Activated CD8-positive, alpha-beta memory T cell treated with anti-CD3 and anti-CD28 coated beads, Interleukin-2, amount 10 ng/mL, durations not matched to agents 7 days and 5 days (primary cell): ENCODE results near the gene ZBTB21. TPM values are rescaled to one million over a fixed set of nuclear protein-coding genes. Genes with fewer than 3 reads are reported as not detected.
"Not testable (repeated sequence)": the region's sequence is repeated elsewhere in the genome, so short reads cannot be mapped to it uniquely, and the experiment has no call there.

ENCODE experiments used
- ATAC-seq: fragments of 150-1000 bp; cut with Tn5 transposase; one replicate; pipeline ENCODE4 v1.10.0; 2021; ENCODE audit warnings: moderate library complexity
- CTCF ChIA-PET: fragments of 350-600 bp; sonication (Branson Sonifier 250); formaldehyde crosslinking; loops from one replicate; lab custom pipeline; 2021; ENCODE audit warnings: antibody characterized with exemption; lab: Charles Lee
- DNase-seq: peaks from one replicate; pipeline ENCODE4 v3.0.0-alpha.2; 2020
- H3K27ac Mint-ChIP-seq: one replicate; pipeline ENCODE4 v1.8.0; 2021; ENCODE audit warnings: mild to moderate bottlenecking, mixed read lengths
- H3K27me3 Mint-ChIP-seq: one replicate; pipeline ENCODE4 v1.8.0; 2021; ENCODE audit warnings: mixed read lengths
- H3K36me3 Mint-ChIP-seq: one replicate; pipeline ENCODE4 v1.8.0; 2021; ENCODE audit warnings: mild to moderate bottlenecking, mixed read lengths
- H3K4me1 Mint-ChIP-seq: one replicate; pipeline ENCODE4 v1.8.0; 2021; ENCODE audit warnings: mixed read lengths
- H3K4me3 Mint-ChIP-seq: one replicate; pipeline ENCODE4 v1.8.0; 2021; ENCODE audit warnings: mild to moderate bottlenecking, moderate library complexity, mixed read lengths
- H3K9me3 Mint-ChIP-seq: one replicate; pipeline ENCODE4 v1.8.0; 2022; ENCODE audit warnings: low read depth, mixed read lengths
- total RNA-seq, 2 experiments: library from RNA; stranded (reverse); gene quantifications; one replicate each; pipeline ENCODE4 v1.2.3, GENCODE V29; 2021

Gene ZBTB21
- total RNA-seq, 2 experiments from 2014 or later = 14.2 to 16.3 TPM

- peaks cover 33% of the 10 kb centered on the region for H3K27me3 Mint-ChIP-seq
These were observed 60.5 kb downstream of the ZBTB21 start for GRCh38 chr21:41949631-41950030.

GRCh38 chr21:41948901-41949300 is 61.3 kb downstream of the ZBTB21 start:
- CTCF ChIA-PET = interaction anchor here (1.1 kb wide), 1 partner anchor 158 kb away, joined by 4 read pairs; no protein-coding TSS in a partner anchor
- Mint-ChIP-seq H3K36me3 (no peaks in the 10 kb centered on the region), H3K27me3 (peaks cover 29% of the 10 kb centered on the region), H3K4me1 (no peaks in the 10 kb centered on the region), H3K9me3 (no peaks in the 10 kb centered on the region), H3K4me3 (no peak overlapping the region), H3K27ac (no peak overlapping the region)
- DNase-seq = no peak
- ATAC-seq = no peak

More at GRCh38 chr21:41949631-41950030, 60.5 kb downstream of the ZBTB21 start:
- not testable (repeated sequence) for H3K4me3 Mint-ChIP-seq, H3K27ac Mint-ChIP-seq, H3K4me1 Mint-ChIP-seq, H3K36me3 Mint-ChIP-seq, H3K9me3 Mint-ChIP-seq, ATAC-seq, DNase-seq
- CTCF ChIA-PET = interaction anchor here (1.1 kb wide), 1 partner anchor 157 kb away, joined by 4 read pairs; no protein-coding TSS in a partner anchor

DNA sequence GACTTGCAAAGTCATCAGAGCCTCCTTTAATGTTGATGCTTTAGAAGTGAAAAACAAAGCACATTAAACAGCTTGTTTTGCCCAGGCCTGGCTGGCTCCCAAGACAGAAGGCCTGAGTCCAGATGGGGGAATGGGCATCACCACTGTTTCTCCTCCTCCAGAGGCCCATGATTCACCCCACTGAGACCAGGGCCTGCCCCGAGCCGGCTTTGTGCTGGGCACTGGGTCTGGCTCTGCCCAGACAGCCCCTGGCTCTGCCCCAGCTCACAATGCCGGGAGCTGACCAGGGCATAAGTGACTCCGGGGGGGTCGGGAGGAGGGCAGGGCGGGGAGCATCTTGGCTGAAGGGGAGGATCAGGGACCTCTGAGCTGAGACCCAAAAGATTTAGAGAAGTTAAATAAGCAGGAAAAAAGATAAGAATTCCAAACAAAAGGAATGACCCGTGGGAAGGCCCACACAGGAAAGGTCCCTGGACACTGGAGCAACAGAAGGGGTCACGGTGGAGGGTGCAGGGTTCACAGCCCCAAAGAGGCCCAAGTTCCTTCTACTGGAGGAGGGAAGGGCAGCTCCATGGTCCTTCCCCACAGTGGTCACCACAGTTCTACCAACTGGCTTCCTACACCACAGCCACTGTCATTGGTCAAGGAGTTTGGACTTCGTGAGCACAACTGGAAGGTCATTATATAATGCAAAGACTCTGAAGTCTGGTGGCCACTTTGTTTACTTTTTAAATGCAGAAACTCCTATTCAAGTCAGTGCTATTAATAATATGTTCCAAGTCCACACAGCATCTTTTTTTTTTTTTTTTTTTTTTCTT is 61.9 kb downstream of the ZBTB21 start:
- CTCF ChIA-PET = interaction anchor here (1.6 kb wide), 1 partner anchor 159 kb away, joined by 3 read pairs; no protein-coding TSS in a partner anchor
- Mint-ChIP-seq H3K27ac (no peak overlapping the region), H3K36me3 (no peaks in the 10 kb centered on the region), H3K4me3 (no peak overlapping the region), H3K9me3 (no peaks in the 10 kb centered on the region), H3K4me1 (no peaks in the 10 kb centered on the region), H3K27me3 (peaks cover 29% of the 10 kb centered on the region)
- DNase-seq = no peak
- no peak for ATAC-seq

GRCh38 chr21:41945982-41946381 is 64.2 kb downstream of the ZBTB21 start:
- Mint-ChIP-seq H3K36me3 (no peaks in the 10 kb centered on the region), H3K27ac (no peak overlapping the region), H3K27me3 (peaks cover 11% of the 10 kb centered on the region), H3K4me1 (no peaks in the 10 kb centered on the region), H3K4me3 (no peak overlapping the region), H3K9me3 (no peaks in the 10 kb centered on the region)
- ATAC-seq = no peak
- no peak for DNase-seq
- CTCF ChIA-PET = no interaction called here

- CTCF ChIA-PET = interaction anchor here (1.0 kb wide), 1 partner anchor 127 kb away, joined by 3 read pairs; no protein-coding TSS in a partner anchor
- Mint-ChIP-seq H3K27me3 (peaks cover 13% of the 10 kb centered on the region), H3K36me3 (no peaks in the 10 kb centered on the region), H3K27ac (no peak overlapping the region), H3K4me1 (no peaks in the 10 kb centered on the region), H3K9me3 (no peaks in the 10 kb centered on the region), H3K4me3 (no peak overlapping the region)
- DNase-seq (no peak), ATAC-seq (no peak)
These were observed 66.3 kb downstream of the ZBTB21 start for GRCh38 chr21:41943851-41944250.

- Mint-ChIP-seq H3K27ac (no peak overlapping the region), H3K4me1 (no peaks in the 10 kb centered on the region), H3K9me3 (no peaks in the 10 kb centered on the region), H3K4me3 (no peak overlapping the region), H3K27me3 (peaks cover 20% of the 10 kb centered on the region), H3K36me3 (no peaks in the 10 kb centered on the region)
- ATAC-seq = no peak
- CTCF ChIA-PET = no interaction called here
- no peak for DNase-seq
These were observed 67.7 kb downstream of the ZBTB21 start for GRCh38 chr21:41942457-41942856.

DNA sequence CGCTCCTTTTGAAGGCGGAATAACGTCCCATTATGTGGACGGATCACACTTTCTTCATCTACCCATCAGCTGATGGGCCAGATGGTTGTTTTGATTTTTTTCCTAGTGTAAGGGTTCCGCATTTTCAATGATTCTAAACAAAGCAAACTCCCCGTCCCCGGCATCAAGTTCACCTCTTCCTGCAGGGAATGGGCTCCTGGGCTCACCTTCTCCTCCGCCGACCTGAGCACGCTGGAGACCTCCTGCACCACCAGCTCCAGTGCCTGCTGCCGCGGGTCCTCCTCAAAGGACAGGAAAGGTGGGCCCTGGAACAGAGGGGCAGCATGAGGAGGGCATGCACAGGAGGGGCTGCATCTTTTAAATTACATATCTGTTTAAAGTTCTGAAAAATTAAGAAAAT is 68.2 kb downstream of the ZBTB21 start:
- DNase-seq (no peak), ATAC-seq (no peak)
- CTCF ChIA-PET = no interaction called here
- H3K36me3 Mint-ChIP-seq = no peaks in the 10 kb centered on the region
- H3K9me3 Mint-ChIP-seq = no peaks in the 10 kb centered on the region
- H3K4me1 Mint-ChIP-seq = no peaks in the 10 kb centered on the region
- H3K4me3 Mint-ChIP-seq = no peak overlapping the region
- H3K27ac Mint-ChIP-seq = no peak overlapping the region
- H3K27me3 Mint-ChIP-seq = peaks cover 22% of the 10 kb centered on the region

DNA sequence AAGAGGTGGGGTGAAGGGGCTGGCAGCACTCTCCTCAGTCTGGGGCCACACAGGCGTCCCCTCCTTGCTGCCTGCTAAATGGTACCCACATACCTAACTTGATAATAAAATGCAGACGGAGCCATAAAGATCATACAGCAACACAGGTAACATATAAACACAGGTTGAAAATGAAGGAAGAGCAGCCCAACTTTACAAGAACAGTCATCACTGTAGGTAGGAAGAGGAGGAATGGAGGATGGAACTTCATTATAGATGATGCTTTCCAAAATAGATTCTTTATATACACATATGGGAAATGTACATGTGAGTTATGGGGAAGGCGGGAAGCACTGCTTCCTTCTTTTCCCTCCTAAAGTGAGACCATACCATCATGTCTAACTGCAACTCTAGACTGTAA is 69.7 kb downstream of the ZBTB21 start:
- Mint-ChIP-seq H3K9me3 (no peaks in the 10 kb centered on the region), H3K4me1 (no peaks in the 10 kb centered on the region), H3K27me3 (peaks cover 30% of the 10 kb centered on the region), H3K36me3 (no peaks in the 10 kb centered on the region), H3K4me3 (no peak overlapping the region), H3K27ac (no peak overlapping the region)
- DNase-seq = no peak
- CTCF ChIA-PET = interaction anchor here (0.9 kb wide), 1 partner anchor 124 kb away, joined by 3 read pairs; no protein-coding TSS in a partner anchor
- ATAC-seq = no peak

GRCh38 chr21:41939391-41939790 is 70.8 kb downstream of the ZBTB21 start:
- H3K36me3 Mint-ChIP-seq = no peaks in the 10 kb centered on the region
- peaks cover 29% of the 10 kb centered on the region for H3K27me3 Mint-ChIP-seq
- DNase-seq (no peak), ATAC-seq (no peak)
- CTCF ChIA-PET = no interaction called here
- no peaks in the 10 kb centered on the region for H3K9me3 Mint-ChIP-seq
- no peak overlapping the region for H3K4me3 Mint-ChIP-seq
- no peak overlapping the region for H3K27ac Mint-ChIP-seq
- no peaks in the 10 kb centered on the region for H3K4me1 Mint-ChIP-seq

Other genes with a start within 250 kb of the ZBTB21 start
- not detected for gene RIPK4, start 243.3 kb downstream of the ZBTB21 start, total RNA-seq
- 10 to 100 TPM; 10.8 to 13.4 TPM for gene PRDM15, start 131.0 kb downstream of the ZBTB21 start, total RNA-seq
- gene C2CD2, start 56.3 kb downstream of the ZBTB21 start, total RNA-seq = 10 to 100 TPM in 1 of 2 experiments, 1 to 10 TPM in 1; 6.4 to 10.7 TPM
- gene UMODL1, start 61.0 kb upstream of the ZBTB21 start, total RNA-seq = under 1 TPM in 1 of 2 experiments, not detected in 1; 0.05 TPM
- 10 to 100 TPM in 1 of 2 experiments, 1 to 10 TPM in 1; 6.7 to 13.2 TPM for gene ABCG1, start 208.8 kb upstream of the ZBTB21 start, total RNA-seq